ENCODE data around the gene BLOC1S1.

DNA sequence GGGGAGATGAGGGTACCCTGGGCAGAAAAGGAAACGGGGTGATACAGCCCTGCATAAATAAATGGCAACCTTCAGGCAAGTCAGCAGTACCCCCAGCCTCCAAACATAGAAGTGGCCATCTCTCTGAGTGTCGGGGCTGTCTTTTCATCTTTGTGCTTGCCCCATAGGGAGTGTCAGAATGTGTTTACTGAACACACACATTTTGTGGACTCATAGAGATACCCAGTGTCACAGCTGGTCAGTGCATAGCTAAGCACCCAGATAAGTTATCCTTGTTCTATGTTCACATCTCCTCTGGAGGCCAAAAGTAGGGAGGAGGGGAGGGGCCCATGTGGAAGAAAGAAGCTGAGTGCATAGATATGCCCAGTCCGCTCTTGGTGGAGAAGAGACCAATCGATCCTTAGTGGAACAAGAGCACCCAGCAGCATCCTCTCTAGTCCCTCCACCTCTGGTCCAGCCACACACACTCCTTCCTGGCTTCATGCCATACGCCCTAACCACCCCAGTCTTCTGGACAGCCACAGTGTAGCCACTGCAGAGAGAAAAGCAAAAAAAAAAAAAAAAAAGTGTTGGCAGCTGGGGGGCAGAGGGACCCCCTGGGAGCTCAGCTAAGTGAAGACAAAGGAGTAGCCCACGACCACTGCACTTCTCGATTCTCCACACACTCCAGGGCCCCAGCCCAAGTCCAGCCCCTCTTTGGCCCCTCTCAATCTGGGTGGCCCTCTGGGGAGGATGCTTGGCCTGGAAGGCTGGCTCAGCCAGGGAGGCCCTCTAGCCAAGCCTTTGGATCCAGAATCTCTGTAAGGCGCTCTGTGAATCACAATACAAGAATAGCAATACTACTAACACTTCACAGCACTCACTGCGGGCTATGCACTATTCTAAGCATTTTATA, 10.8 kb upstream of the BLOC1S1 start:
- TF ChIP-seq, protein P1, sequence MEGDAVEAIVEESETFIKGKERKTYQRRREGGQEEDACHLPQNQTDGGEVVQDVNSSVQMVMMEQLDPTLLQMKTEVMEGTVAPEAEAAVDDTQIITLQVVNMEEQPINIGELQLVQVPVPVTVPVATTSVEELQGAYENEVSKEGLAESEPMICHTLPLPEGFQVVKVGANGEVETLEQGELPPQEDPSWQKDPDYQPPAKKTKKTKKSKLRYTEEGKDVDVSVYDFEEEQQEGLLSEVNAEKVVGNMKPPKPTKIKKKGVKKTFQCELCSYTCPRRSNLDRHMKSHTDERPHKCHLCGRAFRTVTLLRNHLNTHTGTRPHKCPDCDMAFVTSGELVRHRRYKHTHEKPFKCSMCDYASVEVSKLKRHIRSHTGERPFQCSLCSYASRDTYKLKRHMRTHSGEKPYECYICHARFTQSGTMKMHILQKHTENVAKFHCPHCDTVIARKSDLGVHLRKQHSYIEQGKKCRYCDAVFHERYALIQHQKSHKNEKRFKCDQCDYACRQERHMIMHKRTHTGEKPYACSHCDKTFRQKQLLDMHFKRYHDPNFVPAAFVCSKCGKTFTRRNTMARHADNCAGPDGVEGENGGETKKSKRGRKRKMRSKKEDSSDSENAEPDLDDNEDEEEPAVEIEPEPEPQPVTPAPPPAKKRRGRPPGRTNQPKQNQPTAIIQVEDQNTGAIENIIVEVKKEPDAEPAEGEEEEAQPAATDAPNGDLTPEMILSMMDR (IDR thresholded peaks at IDR 0.05) = no peak
- no peak for TF ChIP-seq POLR2A (IDR thresholded peaks at IDR 0.05)
